Panc1 (cell line): ENCODE data around the gene CAPRIN2. TPM values are rescaled to one million over a fixed set of nuclear protein-coding genes. Genes with fewer than 3 reads are reported as not detected.

Experiments used
- ATAC-seq: fragments of 200-7000 bp; cut with Tn5 transposase; 2 replicates; pipeline ENCODE4 v1.9.1; 2020; ENCODE audit warnings: mild to moderate bottlenecking, moderate library complexity
- BruUV-seq: library from RNA; stranded (reverse); fragments of 400-500 nt; replicated peaks from 2 replicates; lab custom pipeline; 2021; lab: Mats Ljungman, UMichigan
- CTCF ChIA-PET: fragments of 300-600 bp; sonication (Branson Sonifier 250); formaldehyde crosslinking; loops from one replicate; lab custom pipeline; 2022; ENCODE audit warnings: antibody characterized with exemption; lab: Charles Lee
- POLR2A ChIA-PET: fragments of 300-600 bp; sonication (Branson Sonifier 250); formaldehyde crosslinking; loops from one replicate; lab custom pipeline; 2022; ENCODE audit warnings: antibody characterized with exemption; lab: Charles Lee
- DNase-seq: peaks from one replicate; pipeline ENCODE4 v3.0.0-alpha.2; 2010; ENCODE audit warnings: low read depth, low spot score
- H3K27ac ChIP-seq: 2 replicates; pipeline ENCODE4 v1.5.1; 2011; ENCODE audit warnings: mild to moderate bottlenecking, low read length, inconsistent platforms
- H3K27me3 ChIP-seq: fragments of 200-500 bp; sonication (Bioruptor generic); 2 replicates; pipeline ENCODE4 v1.6.0; 2014; ENCODE audit warnings: low read length, inconsistent platforms; ENCODE audit not compliant: control insufficient read depth, insufficient read depth
- H3K36me3 ChIP-seq: fragments of 200-500 bp; sonication (Bioruptor generic); 2 replicates; pipeline ENCODE4 v1.5.1; 2014; ENCODE audit warnings: inconsistent platforms, mild to moderate bottlenecking, low read length, moderate library complexity; ENCODE audit not compliant: control insufficient read depth, insufficient read depth
- H3K4me1 ChIP-seq: 2 replicates; pipeline ENCODE4 v1.5.1; 2011; ENCODE audit warnings: inconsistent platforms, mild to moderate bottlenecking, low read length, moderate library complexity; ENCODE audit not compliant: control insufficient read depth, insufficient read depth
- H3K4me3 ChIP-seq, 2 experiments: 2 replicates each; pipeline ENCODE4 v1.5.1; 2011 to 2012; ENCODE audit warnings: low read depth in 2 of 2, low read length in 2 of 2, mild to moderate bottlenecking in 2 of 2, inconsistent platforms in 1 of 2, moderate library complexity in 1 of 2
- H3K9me3 ChIP-seq: fragments of 200-500 bp; sonication (Bioruptor generic); 2 replicates; pipeline ENCODE4 v1.5.1; 2014; ENCODE audit warnings: low read depth, mild to moderate bottlenecking, inconsistent platforms, low read length, moderate library complexity; ENCODE audit not compliant: control insufficient read depth, insufficient read depth
- POLR2AphosphoS5 ChIP-seq: IDR thresholded peaks from 2 replicates; pipeline ENCODE4 v1.6.1; 2012; ENCODE audit warnings: mild to moderate bottlenecking, low read depth, low read length, moderate library complexity
- SIN3A ChIP-seq: IDR thresholded peaks from 2 replicates; pipeline ENCODE4 v1.6.1; 2012; ENCODE audit warnings: low read depth, mild to moderate bottlenecking, low read length, moderate library complexity, borderline replicate concordance; ENCODE audit not compliant: insufficient read depth
- TCF7L2 ChIP-seq: IDR thresholded peaks from 2 replicates; pipeline ENCODE4 v1.6.1; 2011; ENCODE audit warnings: mild to moderate bottlenecking, low read depth, low read length, inconsistent platforms
- in situ Hi-C: cut with HindIII; loops from 2 replicates; pipeline ENCODE4 v1.10.0; 2016; ENCODE audit warnings: low sequenced_read_pairs, low pct_unique_long_range_greater_than_20kb
- intact Hi-C: fragments of 100-400 bp; cut with micrococcal nuclease; formaldehyde crosslinking; loops from one replicate; pipeline ENCODE4 v1.10.0; 2022; ENCODE audit not compliant: unreplicated experiment
- total RNA-seq: library from RNA; stranded (reverse); gene quantifications from one replicate; pipeline ENCODE4 v1.2.1, GENCODE V29; 2021; ENCODE audit not compliant: unreplicated experiment
- TF ChIP-seq, protein P1 (sequence below): fragments of 450-650 bp; IDR thresholded peaks from 2 replicates; pipeline ENCODE4 v1.5.1; 2017; ENCODE audit warnings: mild to moderate bottlenecking
- TF ChIP-seq, protein P2 (sequence below), 2 experiments: IDR thresholded peaks; 2 replicates each; pipeline ENCODE4 v1.6.1; 2011 to 2012; ENCODE audit warnings: low read depth in 2 of 2, control low read depth in 1 of 2, low read length in 1 of 2, mild to moderate bottlenecking in 1 of 2, moderate library complexity in 1 of 2; ENCODE audit not compliant: insufficient read depth in 1 of 2

CAPRIN2 gene
- total RNA-seq, 1 experiment from 2014 or later = 28.6 TPM

DNA sequence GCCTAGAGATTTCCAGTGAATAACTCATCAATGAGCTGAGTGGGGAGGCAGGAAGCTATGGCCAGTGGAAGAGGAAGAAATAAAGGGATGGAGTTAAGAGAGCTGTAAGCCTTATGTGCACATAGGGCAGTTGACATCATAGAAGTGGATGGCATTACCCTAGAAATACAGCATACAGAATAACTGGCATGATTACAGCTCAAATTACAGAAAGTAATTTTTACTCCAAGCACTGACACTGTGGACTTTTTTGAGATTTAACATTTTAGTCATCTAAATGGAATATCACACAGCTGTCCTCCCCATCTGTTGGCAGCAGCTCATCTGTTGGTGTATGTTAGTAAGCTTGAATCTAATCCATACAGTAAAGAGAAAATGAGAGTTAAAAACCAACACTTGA is 53.7 kb downstream of the CAPRIN2 start:
- DNase-seq = no peak
- ATAC-seq = no peak
- H3K36me3 ChIP-seq = no peaks in the 10 kb centered on the region
- ChIA-PET POLR2A (interaction anchor here (0.5 to 0.6 kb wide), 2 partner anchors 17 to 54 kb away, joined by 3 to 13 read pairs; partner anchors contain the start of gene CAPRIN2), CTCF (interaction anchor here (0.6 kb wide), 1 partner anchor 106 kb away, joined by 3 read pairs; no protein-coding TSS in a partner anchor)
- no peaks in the 10 kb centered on the region for H3K27me3 ChIP-seq
- no peak overlapping the region for H3K4me3 ChIP-seq
- BruUV-seq = no TSS peak
- TF ChIP-seq TCF7L2 (no peak), SIN3A (no peak), POLR2AphosphoS5 (no peak)
- TF ChIP-seq, protein P1, sequence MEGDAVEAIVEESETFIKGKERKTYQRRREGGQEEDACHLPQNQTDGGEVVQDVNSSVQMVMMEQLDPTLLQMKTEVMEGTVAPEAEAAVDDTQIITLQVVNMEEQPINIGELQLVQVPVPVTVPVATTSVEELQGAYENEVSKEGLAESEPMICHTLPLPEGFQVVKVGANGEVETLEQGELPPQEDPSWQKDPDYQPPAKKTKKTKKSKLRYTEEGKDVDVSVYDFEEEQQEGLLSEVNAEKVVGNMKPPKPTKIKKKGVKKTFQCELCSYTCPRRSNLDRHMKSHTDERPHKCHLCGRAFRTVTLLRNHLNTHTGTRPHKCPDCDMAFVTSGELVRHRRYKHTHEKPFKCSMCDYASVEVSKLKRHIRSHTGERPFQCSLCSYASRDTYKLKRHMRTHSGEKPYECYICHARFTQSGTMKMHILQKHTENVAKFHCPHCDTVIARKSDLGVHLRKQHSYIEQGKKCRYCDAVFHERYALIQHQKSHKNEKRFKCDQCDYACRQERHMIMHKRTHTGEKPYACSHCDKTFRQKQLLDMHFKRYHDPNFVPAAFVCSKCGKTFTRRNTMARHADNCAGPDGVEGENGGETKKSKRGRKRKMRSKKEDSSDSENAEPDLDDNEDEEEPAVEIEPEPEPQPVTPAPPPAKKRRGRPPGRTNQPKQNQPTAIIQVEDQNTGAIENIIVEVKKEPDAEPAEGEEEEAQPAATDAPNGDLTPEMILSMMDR = no peak
- TF ChIP-seq, protein P2, sequence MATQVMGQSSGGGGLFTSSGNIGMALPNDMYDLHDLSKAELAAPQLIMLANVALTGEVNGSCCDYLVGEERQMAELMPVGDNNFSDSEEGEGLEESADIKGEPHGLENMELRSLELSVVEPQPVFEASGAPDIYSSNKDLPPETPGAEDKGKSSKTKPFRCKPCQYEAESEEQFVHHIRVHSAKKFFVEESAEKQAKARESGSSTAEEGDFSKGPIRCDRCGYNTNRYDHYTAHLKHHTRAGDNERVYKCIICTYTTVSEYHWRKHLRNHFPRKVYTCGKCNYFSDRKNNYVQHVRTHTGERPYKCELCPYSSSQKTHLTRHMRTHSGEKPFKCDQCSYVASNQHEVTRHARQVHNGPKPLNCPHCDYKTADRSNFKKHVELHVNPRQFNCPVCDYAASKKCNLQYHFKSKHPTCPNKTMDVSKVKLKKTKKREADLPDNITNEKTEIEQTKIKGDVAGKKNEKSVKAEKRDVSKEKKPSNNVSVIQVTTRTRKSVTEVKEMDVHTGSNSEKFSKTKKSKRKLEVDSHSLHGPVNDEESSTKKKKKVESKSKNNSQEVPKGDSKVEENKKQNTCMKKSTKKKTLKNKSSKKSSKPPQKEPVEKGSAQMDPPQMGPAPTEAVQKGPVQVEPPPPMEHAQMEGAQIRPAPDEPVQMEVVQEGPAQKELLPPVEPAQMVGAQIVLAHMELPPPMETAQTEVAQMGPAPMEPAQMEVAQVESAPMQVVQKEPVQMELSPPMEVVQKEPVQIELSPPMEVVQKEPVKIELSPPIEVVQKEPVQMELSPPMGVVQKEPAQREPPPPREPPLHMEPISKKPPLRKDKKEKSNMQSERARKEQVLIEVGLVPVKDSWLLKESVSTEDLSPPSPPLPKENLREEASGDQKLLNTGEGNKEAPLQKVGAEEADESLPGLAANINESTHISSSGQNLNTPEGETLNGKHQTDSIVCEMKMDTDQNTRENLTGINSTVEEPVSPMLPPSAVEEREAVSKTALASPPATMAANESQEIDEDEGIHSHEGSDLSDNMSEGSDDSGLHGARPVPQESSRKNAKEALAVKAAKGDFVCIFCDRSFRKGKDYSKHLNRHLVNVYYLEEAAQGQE (IDR thresholded peaks at IDR 0.05; ENCODE audit: insufficient read depth in 1 of 2, low read depth in 2 of 2, low read length in 1 of 2) = no peak
- H3K4me1 ChIP-seq = peaks cover 2% of the 10 kb centered on the region; the same call in 1 of the 2 replicates
- no peak overlapping the region for H3K27ac ChIP-seq
- H3K9me3 ChIP-seq = no peaks in the 10 kb centered on the region
- intact Hi-C loops = no loop called here
- in situ Hi-C loops = no loop called here

DNA sequence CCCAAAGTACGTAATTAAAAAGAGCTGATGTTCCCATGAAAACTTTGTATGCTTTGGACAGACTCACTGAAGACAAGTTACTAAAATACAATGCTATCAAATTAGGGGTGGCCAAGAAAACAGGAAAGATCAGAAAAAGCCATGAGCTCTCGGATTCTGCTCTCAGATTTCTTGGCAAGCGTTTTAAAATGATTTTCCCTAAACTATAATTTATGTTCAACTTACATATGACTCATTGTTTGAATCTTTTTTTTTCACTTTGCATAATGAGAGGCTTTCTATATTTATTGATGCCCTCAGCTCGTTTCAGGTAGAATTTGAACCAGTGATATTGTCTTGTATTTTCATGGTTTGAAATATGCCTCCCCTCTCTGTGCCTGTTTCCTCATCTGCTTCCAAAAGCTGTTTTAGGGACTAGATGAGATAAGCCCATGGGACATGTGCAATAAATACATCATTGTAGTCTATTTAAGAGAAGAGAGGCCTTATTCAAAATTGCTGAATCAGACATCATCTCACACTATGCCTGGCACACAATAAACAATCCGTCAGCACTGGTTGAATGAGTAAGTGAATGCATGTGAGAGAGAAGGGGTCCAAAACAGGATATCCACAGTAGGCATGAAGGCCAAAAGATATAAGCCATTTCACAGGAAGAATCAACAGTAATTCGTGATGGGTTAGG is 54.4 kb downstream of the CAPRIN2 start:
- peaks cover 4% of the 10 kb centered on the region; the same call in 1 of the 2 replicates for H3K4me1 ChIP-seq
- POLR2A ChIA-PET = no interaction called here

More for the DNA sequence above, 54.4 kb downstream of the CAPRIN2 start:
- Histone ChIP-seq H3K36me3 (no peaks in the 10 kb centered on the region; the same call in 1 of the 2 replicates), H3K4me3 (no peak overlapping the region), H3K9me3 (no peaks in the 10 kb centered on the region), H3K27ac (no peak overlapping the region), H3K27me3 (no peaks in the 10 kb centered on the region)
- DNase-seq = no peak
- in situ Hi-C loops = no loop called here
- CTCF ChIA-PET = interaction anchor here (0.6 kb wide), 1 partner anchor 151 kb away, joined by 3 read pairs; no protein-coding TSS in a partner anchor
- BruUV-seq = no TSS peak
- no peak for ATAC-seq
- intact Hi-C loops = no loop called here
- TF ChIP-seq TCF7L2 (no peak), POLR2AphosphoS5 (no peak), SIN3A (no peak)
- TF ChIP-seq, protein P2 (IDR thresholded peaks at IDR 0.05; ENCODE audit: insufficient read depth in 1 of 2, low read depth in 2 of 2, low read length in 1 of 2) = no peak
- TF ChIP-seq, protein P1 = no peak
